Progenitor cell of endocrine pancreas (in vitro differentiated cells): ENCODE results near the gene LRP3. TPM values are rescaled to one million over a fixed set of nuclear protein-coding genes. Genes with fewer than 3 reads are reported as not detected.

Experiments
- DNase-seq: peaks from one replicate; pipeline ENCODE4 v3.0.0; 2021; ENCODE audit warnings: low spot score; ENCODE audit not compliant: unreplicated experiment
- H3K27ac Mint-ChIP-seq: 2 replicates; pipeline ENCODE4 v1.8.0; 2021; ENCODE audit warnings: mild to moderate bottlenecking, moderate library complexity, mixed read lengths
- H3K27me3 Mint-ChIP-seq: 2 replicates; pipeline ENCODE4 v1.8.0; 2021; ENCODE audit warnings: mixed read lengths
- H3K36me3 Mint-ChIP-seq: 2 replicates; pipeline ENCODE4 v1.8.0; 2022; ENCODE audit warnings: mixed read lengths; ENCODE audit not compliant: insufficient read depth
- H3K4me1 Mint-ChIP-seq: 2 replicates; pipeline ENCODE4 v1.8.0; 2021; ENCODE audit warnings: low read depth, mixed read lengths
- H3K4me3 Mint-ChIP-seq: 2 replicates; pipeline ENCODE4 v1.8.0; 2021; ENCODE audit warnings: low read depth, mild to moderate bottlenecking, moderate library complexity, mixed read lengths
- H3K9me3 Mint-ChIP-seq: 2 replicates; pipeline ENCODE4 v1.8.0; 2021; ENCODE audit warnings: low read depth, mixed read lengths
- total RNA-seq: library from RNA; stranded (reverse); gene quantifications from 2 replicates; pipeline ENCODE4 v1.2.1, GENCODE V29; 2021
- TF ChIP-seq, protein P1 (sequence below): fragments of 200-600 bp; sonication (generic); IDR thresholded peaks from one replicate; pipeline ENCODE4 v1.5.0; 2021; ENCODE audit warnings: antibody characterized with exemption, mild to moderate bottlenecking; ENCODE audit not compliant: unreplicated experiment

LRP3 gene
- total RNA-seq, 1 donor from 2014 or later = 51.2 TPM

DNA sequence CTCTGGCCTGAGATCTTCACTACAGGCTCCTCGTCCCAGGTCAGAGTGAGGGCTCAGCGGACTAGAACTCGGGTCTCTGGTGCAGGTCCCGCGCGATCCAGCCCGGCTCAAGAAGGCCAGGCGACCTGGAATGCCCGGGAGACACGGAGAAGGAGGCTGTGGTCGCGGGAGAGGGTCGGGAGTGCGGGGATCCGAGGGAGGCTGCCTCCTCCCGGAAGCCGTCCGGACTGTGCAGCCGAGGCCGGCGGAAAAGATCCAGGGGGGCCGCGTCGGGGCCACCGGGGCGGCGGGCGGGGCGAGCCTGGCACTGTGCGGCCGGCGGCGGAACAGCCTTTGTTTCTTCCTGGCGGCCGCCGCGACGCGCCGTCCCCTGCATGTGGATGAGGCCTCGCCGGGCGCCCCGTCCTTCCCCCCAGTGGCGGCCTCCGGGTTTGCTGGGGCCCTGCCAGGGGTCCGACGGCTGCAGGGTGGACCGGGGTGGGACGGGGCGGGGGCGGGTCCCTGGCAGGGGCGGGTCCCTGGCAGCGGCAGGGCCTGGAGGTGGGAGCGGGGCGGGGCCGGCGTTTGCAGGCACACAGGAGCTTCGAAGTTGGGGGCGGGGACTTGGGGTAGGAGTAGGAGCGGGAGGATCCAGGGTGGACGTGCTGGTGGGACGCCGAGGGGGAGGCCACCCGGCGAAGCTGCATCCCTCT is 32.6 kb downstream of the LRP3 start:
- Mint-ChIP-seq H3K27me3 (peaks cover 64% of the 10 kb centered on the region), H3K9me3 (peaks cover 15% of the 10 kb centered on the region), H3K36me3 (peaks cover 12% of the 10 kb centered on the region), H3K27ac (no peak overlapping the region), H3K4me3 (peak overlapping the region; percentile 60), H3K4me1 (no peaks in the 10 kb centered on the region)
- TF ChIP-seq, protein P1, sequence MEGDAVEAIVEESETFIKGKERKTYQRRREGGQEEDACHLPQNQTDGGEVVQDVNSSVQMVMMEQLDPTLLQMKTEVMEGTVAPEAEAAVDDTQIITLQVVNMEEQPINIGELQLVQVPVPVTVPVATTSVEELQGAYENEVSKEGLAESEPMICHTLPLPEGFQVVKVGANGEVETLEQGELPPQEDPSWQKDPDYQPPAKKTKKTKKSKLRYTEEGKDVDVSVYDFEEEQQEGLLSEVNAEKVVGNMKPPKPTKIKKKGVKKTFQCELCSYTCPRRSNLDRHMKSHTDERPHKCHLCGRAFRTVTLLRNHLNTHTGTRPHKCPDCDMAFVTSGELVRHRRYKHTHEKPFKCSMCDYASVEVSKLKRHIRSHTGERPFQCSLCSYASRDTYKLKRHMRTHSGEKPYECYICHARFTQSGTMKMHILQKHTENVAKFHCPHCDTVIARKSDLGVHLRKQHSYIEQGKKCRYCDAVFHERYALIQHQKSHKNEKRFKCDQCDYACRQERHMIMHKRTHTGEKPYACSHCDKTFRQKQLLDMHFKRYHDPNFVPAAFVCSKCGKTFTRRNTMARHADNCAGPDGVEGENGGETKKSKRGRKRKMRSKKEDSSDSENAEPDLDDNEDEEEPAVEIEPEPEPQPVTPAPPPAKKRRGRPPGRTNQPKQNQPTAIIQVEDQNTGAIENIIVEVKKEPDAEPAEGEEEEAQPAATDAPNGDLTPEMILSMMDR = no peak
- DNase-seq = peak; percentile 37

DNA sequence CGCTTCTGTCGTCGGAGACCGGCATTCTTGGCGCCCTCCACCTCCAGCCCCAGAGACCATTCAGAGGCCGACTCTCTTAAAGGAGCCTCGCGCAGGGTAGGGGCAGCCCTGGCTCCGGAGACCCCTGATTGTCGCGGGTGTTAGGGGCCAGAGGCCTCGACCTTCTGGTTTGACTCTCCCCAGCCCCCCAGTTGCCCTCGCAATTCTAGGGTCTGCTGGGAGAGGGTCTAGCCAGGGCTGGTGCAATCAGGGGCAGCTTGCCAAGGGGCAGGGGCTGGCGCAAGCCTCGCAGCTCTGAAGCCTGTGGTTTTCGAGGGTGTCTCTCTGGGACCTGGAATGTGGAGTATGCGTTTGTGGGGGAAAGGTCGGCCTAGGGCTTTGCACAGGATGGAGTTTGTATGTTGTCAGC is 33.1 kb downstream of the LRP3 start:
- DNase-seq = no peak
- H3K27me3 Mint-ChIP-seq = peaks cover 64% of the 10 kb centered on the region
- no peaks in the 10 kb centered on the region for H3K4me1 Mint-ChIP-seq
- H3K9me3 Mint-ChIP-seq = peaks cover 15% of the 10 kb centered on the region
- H3K27ac Mint-ChIP-seq = no peak overlapping the region
- H3K4me3 Mint-ChIP-seq = peak overlapping the region; percentile 26
- TF ChIP-seq, protein P1 = no peak
- peaks cover 12% of the 10 kb centered on the region for H3K36me3 Mint-ChIP-seq

DNA sequence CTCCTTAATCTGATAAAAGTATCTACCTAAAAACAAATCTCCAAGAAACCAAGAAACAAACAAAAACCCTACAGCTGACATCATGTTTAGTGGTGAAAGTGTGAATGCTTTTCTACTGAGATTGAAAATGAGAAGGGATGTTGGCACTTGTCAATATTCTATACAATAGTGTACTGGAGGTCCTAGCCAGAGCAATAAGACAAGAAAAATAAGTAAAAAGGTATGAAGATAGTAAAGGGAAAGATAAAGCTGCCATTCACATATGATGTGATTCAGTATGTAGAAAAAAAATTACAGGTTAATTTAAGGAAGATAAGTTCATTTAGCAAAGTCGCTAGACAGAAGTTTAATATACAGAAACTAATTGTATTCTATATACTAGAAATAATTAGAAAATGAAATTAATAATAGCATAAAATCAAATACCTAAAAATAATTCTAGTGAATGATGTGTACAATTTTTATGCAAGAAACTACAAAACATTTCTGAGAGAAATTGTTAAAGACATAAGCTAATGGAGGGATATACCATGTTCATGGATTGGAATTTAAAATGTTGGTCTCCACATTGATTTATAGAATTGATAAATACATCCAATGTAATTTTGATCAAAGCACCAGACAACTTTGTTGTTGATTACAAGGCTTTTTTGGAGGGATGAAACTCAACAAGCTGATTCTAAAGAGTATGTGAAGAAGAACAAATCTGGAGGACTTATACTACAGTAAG is 33.9 kb downstream of the LRP3 start:
- DNase-seq = no peak
- H3K36me3 Mint-ChIP-seq = peaks cover 12% of the 10 kb centered on the region
- TF ChIP-seq, protein P1 = no peak
- peaks cover 15% of the 10 kb centered on the region for H3K9me3 Mint-ChIP-seq
- no peak overlapping the region for H3K4me3 Mint-ChIP-seq
- peaks cover 58% of the 10 kb centered on the region for H3K27me3 Mint-ChIP-seq
- no peaks in the 10 kb centered on the region for H3K4me1 Mint-ChIP-seq
- no peak overlapping the region for H3K27ac Mint-ChIP-seq

DNA sequence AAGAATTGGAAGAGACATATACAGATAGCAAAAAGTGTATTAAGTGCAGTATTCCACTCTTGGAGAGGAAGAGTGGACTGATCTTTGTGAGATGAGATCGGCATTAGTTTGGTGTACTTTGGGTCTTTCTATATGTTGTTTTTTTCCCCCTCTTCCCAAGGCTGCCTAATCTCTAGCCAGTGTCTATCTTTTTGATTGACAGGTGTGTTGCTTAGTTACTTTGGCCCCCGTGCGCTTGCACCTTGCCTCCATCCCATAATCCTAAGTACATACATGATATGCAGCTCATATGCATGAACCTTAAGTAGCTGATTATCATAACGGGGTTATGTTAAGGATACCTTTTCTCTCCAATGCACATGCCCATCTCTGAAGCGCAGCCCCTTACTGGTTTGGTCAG is 35.8 kb downstream of the LRP3 start:
- Mint-ChIP-seq H3K9me3 (peaks cover 15% of the 10 kb centered on the region), H3K4me1 (no peaks in the 10 kb centered on the region), H3K36me3 (peaks cover 12% of the 10 kb centered on the region), H3K27me3 (peaks cover 41% of the 10 kb centered on the region), H3K27ac (no peak overlapping the region), H3K4me3 (no peak overlapping the region)
- TF ChIP-seq, protein P1 = no peak
- no peak for DNase-seq

DNA sequence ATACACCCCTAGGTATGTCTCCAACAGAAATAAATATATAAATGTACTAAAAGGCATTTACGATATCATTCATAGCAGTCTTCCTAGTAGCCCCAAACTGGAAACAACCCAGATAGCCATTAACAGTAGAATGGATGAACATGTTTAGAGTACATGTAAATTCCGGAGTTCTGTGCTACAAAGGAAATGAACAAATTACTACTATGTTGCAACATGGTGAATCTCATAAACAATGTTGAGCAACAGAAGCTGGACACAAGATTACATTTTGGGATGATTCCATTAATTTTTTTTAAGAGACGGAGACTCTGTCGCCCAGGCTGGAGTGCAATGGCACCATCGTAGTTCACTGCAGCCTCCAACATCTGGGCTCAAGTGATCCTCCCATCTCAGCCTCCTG is 37.4 kb downstream of the LRP3 start:
- Mint-ChIP-seq H3K36me3 (peaks cover 12% of the 10 kb centered on the region), H3K4me3 (no peak overlapping the region), H3K27me3 (peaks cover 36% of the 10 kb centered on the region), H3K9me3 (peaks cover 15% of the 10 kb centered on the region), H3K4me1 (no peaks in the 10 kb centered on the region), H3K27ac (no peak overlapping the region)
- TF ChIP-seq, protein P1 = no peak
- DNase-seq = no peak
